Mucosa of descending colon (tissue), 3 donors: ENCODE results near the gene MST1. TPM values are rescaled to one million over a fixed set of nuclear protein-coding genes. Genes with fewer than 3 reads are reported as not detected.
A peak's percentile ranks its signal among the peaks of the same experiment; 100 is the strongest.

Experiments used
- ATAC-seq: fragments of 200-7000 bp; cut with Tn5 transposase; one replicate; pipeline ENCODE4 v1.9.1; 2020; ENCODE audit warnings: mild to moderate bottlenecking, moderate library complexity
- DNase-seq, 3 donors: peaks; one replicate each; pipeline ENCODE4 v3.0.0-alpha.2; 2020
- H3K36me3 ChIP-seq: fragments of 200-600 bp; one replicate; pipeline ENCODE4 v1.8.0; 2021; ENCODE audit warnings: low read depth, mild to moderate bottlenecking
- H3K4me1 ChIP-seq: fragments of 200-600 bp; one replicate; pipeline ENCODE4 v1.8.0; 2021; ENCODE audit warnings: low read depth, mild to moderate bottlenecking
- H3K4me3 ChIP-seq: fragments of 200-600 bp; one replicate; pipeline ENCODE4 v1.8.0; 2021; ENCODE audit warnings: mild to moderate bottlenecking
- H3K9me3 ChIP-seq: fragments of 200-600 bp; one replicate; pipeline ENCODE4 v1.8.0; 2021; ENCODE audit warnings: mild to moderate bottlenecking
- CTCF ChIP-seq: fragments of 200-600 bp; IDR thresholded peaks from one replicate; pipeline ENCODE4 v1.8.0; 2022; ENCODE audit warnings: antibody characterized with exemption, mild to moderate bottlenecking
- intact Hi-C, 2 donors: fragments of 100-400 bp; cut with DNase I in 1 of 2; cut with micrococcal nuclease in 1 of 2; formaldehyde crosslinking; loops; one replicate each; pipeline versions ENCODE4 v1.11.0 to v1.11.1; 2022; cut with DNase I, micrococcal nuclease
- total RNA-seq, 3 donors: library from RNA; stranded (reverse); fragmentation: NEBNext Ultra II Directional in 2 of 3; extraction: Animal tissue kit (Norgen Biotek cat#: 25700) in 2 of 3; gene quantifications; one replicate each; pipeline versions ENCODE4 v1.2.1 to v1.2.4, GENCODE V29; 2021 to 2023
- donor health status: DM: no; HTN: no; CAD: no; lungs with moderate emphysema.
- donor health status: DM: no; HTN: no; CAD: no.
- donor health status: DM: no; HTN: yes; CAD: no.

MST1 gene
- total RNA-seq, 3 donors from 2014 or later: 16.8 to 55.9 (median 18.8) TPM

DNA sequence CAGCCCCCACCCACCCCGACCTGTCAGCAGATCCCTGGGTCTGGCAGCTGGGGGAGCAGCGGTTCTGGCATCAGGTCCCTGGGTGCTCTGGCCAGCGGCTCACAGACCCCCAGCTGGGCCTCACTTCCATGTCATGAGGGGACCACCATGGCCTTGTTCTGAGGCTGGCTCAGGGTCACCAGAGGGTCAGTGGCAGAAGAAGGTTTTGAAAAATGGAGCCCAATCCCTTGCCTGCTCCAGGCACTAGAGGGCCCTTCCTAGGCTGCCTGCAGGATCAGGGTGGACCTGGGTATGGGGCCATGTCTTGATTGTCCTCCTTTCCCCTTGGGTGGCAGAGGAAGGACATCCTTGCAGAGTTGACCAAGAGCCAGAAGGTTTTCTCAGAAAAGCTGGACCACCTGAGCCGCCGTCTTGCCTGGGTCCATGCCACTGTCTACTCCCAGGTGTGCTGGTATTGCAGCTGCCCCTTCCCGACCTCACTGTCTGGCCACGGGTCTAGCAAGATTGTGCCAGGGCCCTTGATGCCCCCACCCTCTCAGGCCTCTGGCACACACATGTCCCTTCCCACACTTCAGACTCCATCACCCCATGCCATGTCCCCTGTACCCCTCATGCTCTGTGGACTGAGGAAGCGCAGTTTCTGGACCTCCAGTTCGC lies 17.3 kb upstream of the MST1 start:
- ATAC-seq (no peak), DNase-seq (peak in 1 of 3 donors; percentile 28)
- no peak overlapping the region for H3K4me3 ChIP-seq
- no peak for TF ChIP-seq CTCF
- H3K36me3 ChIP-seq: peaks cover 5% of the 10 kb centered on the region
- intact Hi-C loops: no loop called here
- H3K9me3 ChIP-seq: no peaks in the 10 kb centered on the region
- no peaks in the 10 kb centered on the region for H3K4me1 ChIP-seq

DNA sequence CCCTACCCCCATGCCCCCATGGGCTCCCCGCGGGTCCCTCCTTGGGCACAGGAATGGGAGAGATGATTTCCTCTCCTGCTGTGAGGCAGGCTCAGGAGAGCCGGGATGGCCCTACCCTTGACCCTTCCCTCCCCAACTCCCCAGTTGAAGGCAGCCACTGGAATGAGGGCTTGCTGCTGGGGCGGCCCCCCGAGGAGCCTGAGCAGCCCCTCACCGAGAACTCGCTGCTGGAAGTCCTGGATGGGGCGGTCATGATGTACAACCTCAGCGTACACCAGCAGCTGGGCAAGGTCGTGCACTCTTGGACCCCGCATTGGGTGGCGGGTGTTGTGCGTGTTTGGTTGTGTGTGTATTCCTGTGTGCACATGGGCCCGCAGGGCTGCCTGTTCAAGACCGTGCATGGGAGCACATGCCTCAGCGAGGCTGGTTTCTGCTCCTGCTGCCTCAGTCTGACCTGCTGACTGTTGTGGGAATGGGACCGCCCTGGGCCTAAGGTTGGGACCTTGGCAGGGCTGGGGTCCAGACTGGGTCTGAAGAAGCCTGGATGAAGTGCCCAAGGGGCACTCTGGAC lies 16.2 kb upstream of the MST1 start:
- H3K4me3 ChIP-seq: no peak overlapping the region
- no peaks in the 10 kb centered on the region for H3K4me1 ChIP-seq
- ATAC-seq: no peak
- intact Hi-C loops: no loop called here
- TF ChIP-seq CTCF: no peak
- H3K36me3 ChIP-seq: peaks cover 5% of the 10 kb centered on the region
- no peaks in the 10 kb centered on the region for H3K9me3 ChIP-seq
- no peak for DNase-seq

DNA sequence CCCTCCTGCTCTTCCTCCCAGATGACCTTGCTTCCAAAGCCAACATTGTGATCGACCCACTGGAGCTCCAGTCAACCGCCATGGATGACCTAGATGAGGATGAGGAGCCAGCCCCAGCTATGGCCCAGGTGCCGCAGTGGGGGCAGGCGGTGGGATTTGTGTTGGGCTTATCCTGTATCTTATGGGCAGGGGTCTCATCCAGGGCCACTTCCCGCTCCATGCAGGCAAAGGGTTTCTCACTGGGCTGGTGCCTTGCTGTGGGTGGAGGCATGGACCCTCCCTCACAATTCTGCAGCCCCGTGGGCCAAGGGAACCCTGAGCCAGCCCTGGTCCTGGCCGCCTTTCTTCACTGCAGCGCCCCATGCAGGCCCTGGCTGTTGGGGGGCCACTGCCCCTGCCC lies 15.4 kb upstream of the MST1 start:
- Histone ChIP-seq H3K4me3 (no peak overlapping the region), H3K36me3 (peaks cover 5% of the 10 kb centered on the region), H3K9me3 (no peaks in the 10 kb centered on the region), H3K4me1 (no peaks in the 10 kb centered on the region)
- ATAC-seq (no peak), DNase-seq (no peak)
- intact Hi-C loops: no loop called here
- TF ChIP-seq CTCF: no peak

GRCh38 chr3:49703956-49704355 lies 14.7 kb upstream of the MST1 start:
- TF ChIP-seq CTCF: no peak
- H3K36me3 ChIP-seq: peaks cover 5% of the 10 kb centered on the region
- H3K4me1 ChIP-seq: no peaks in the 10 kb centered on the region
- no peak overlapping the region for H3K4me3 ChIP-seq
- ATAC-seq: no peak
- intact Hi-C loops: no loop called here
- H3K9me3 ChIP-seq: no peaks in the 10 kb centered on the region
- no peak for DNase-seq

GRCh38 chr3:49703443-49703927 lies 14.2 kb upstream of the MST1 start:
- H3K4me1 ChIP-seq: no peaks in the 10 kb centered on the region
- intact Hi-C loops: no loop called here
- H3K4me3 ChIP-seq: no peak overlapping the region
- TF ChIP-seq CTCF: peak; percentile 76
- ATAC-seq: peak; percentile 89
- no peaks in the 10 kb centered on the region for H3K9me3 ChIP-seq
- DNase-seq: peak in 2 of 3 donors; percentile 70 to 76
- H3K36me3 ChIP-seq: peaks cover 5% of the 10 kb centered on the region
